ENCODE measurements around the gene TFF3. TPM values are rescaled to one million over a fixed set of nuclear protein-coding genes. Genes with fewer than 3 reads are reported as not detected.

Gene TFF3
- total RNA-seq = 6.1 TPM

- peak; percentile 88 for ATAC-seq
- intact Hi-C loops (cut with DNase I) = no loop called here
- DNase-seq (ENCODE audit: low spot score) = no peak
Measured at GRCh38 chr21:42315296-42315891, at the start of gene TFF3. Gene TFF3 (minus strand): TSS chr21:42315409. CDS start chr21:42315374, 35 bp downstream.

DNA sequence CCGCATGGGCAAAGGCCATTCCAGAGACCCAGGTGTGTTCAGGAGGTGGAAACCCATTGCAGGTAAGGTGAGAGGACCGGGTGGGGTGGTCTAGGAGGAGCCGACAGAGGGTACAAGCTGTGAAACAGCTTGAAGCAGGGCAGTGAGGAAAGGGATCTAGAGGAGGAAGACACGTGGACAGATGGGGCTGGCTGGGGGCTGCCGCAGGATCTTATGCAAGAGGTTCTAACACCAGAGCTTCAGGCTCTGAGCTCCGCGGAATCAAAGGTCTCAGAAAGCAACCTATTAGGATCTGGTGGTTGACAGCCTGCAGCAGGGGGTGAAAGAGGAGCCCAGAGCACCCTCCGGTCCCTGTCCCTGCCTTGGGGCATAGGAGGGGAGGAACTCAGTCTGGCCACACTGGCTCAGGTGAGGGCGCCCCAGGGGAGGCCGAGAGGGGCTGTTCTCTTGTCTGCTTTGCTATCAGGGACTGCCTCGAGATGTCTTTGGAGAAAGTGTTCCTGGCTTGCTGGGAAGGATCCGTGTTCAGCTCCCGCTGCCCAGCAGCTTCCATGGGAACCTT is 49.2 kb upstream of the TFF3 start:
- intact Hi-C loops (cut with DNase I) = no loop called here
- ATAC-seq = no peak
- DNase-seq (ENCODE audit: low spot score) = no peak

- DNase-seq (ENCODE audit: low spot score) (no peak), ATAC-seq (no peak)
- intact Hi-C loops (cut with DNase I) = no loop called here
Measured at GRCh38 chr21:42363312-42363711, 48.1 kb upstream of the TFF3 start.

DNA sequence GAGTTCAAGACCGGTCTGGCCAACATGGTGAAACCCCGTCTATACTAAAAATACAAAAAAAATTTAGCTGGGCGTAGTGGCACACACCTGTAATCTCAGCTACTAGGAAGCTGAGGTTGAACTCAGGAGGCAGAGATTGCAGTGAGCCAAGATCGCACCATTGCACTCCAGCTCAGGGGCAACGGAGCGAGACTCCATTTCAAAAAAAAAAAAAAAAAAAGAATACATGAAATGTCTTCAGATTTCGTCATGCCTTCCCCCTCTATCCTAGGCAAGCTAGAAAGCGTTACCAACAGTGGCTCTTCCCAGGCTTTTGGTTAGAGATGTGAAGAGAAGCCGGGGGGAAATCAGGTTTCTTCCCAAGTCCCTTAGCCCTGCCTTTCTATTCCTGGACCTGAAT is 47.5 kb upstream of the TFF3 start:
- ATAC-seq (no peak), DNase-seq (ENCODE audit: low spot score) (no peak)
- intact Hi-C loops (cut with DNase I) = no loop called here

GRCh38 chr21:42362198-42362597 is 47.0 kb upstream of the TFF3 start:
- intact Hi-C loops (cut with DNase I) = no loop called here
- DNase-seq (ENCODE audit: low spot score) (no peak), ATAC-seq (no peak)

DNA sequence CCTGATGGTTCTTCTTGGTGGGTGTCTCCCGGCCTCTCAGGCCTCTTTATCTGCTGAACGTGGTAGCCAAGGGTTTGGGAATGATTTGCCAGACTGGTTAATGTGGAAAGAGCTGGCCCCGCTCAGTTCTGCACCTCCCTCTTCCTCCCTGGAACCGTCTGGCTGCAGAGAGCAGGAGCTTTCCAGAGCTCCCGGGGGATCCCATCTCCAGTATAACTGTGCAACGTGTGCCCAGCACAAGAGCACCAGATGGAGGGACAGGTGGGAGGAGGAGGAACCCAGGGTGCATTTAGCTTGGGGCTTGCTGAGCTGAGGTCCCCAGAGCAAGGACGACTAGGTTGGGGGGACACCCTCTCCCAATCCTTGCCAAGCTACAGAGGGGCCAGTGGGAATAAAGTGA is 46.1 kb upstream of the TFF3 start:
- no peak for ATAC-seq
- DNase-seq (ENCODE audit: low spot score) = no peak
- intact Hi-C loops (cut with DNase I) = no loop called here

DNA sequence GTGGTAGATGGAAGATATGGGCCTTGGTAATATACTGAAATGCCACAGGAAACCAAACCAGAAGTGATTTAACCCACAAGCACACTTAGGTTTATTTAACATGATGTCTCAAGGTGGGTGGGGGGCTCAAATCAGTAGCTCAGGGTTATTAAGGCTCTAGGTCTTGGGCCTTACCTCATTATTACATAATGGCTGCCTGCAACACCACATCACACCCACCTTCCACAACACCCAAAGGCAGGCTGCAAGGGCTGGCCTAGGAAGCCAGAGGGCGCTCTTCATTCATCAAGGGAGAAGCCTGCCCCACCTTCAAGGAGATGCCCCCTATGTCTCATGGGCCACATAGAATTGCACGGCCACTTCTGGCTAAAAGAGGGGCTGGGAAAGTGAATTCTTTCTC is 45.1 kb upstream of the TFF3 start:
- DNase-seq (ENCODE audit: low spot score) = no peak
- no peak for ATAC-seq
- intact Hi-C loops (cut with DNase I) = no loop called here

DNA sequence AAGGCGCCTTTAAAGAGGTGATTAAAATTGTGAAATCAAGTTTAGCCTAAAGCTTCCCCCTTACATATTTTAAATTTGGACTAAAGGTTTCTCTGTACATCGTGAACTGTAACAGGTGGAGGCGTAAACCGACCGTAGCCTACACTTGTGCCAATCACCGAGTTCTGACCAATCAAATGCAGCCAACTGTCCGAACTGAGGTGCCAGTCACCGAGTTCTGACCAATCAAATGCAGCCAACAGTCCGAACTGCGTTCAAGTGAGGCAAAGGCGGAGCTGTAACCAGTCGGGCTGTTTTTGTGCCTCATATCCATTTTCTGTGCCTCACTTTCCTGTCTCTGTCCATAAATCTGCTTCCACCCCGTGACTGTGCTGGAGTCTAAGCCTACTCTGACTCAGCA is 43.7 kb upstream of the TFF3 start:
- ATAC-seq (no peak), DNase-seq (ENCODE audit: low spot score) (no peak)
- intact Hi-C loops (cut with DNase I) = no loop called here

- DNase-seq (ENCODE audit: low spot score) (no peak), ATAC-seq (no peak)
- intact Hi-C loops (cut with DNase I) = no loop called here
Measured at GRCh38 chr21:42358261-42358660, 43.1 kb upstream of the TFF3 start.

GRCh38 chr21:42357307-42357706 is 42.1 kb upstream of the TFF3 start:
- DNase-seq (ENCODE audit: low spot score) (no peak), ATAC-seq (no peak)
- intact Hi-C loops (cut with DNase I) = no loop called here

DNA sequence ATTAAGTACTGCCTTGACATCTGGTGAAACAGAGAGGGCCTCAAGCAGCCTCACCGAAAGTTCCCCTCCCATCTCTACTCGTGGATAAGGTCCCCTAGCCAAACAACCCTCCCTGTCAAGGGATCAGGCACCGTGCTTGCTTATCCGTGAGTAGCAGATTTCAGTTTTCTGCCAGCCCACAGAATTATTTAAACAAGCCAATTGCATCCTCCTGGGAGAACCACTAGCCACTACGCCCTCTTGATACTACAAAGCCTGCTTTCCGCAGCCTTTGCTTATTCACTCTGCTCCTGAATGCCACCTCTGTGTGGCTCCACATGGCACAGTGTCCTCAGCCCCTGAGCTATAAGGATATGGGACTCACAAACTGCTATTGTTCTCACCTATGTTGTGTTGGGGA is 41.4 kb upstream of the TFF3 start:
- intact Hi-C loops (cut with DNase I) = no loop called here
- ATAC-seq (no peak), DNase-seq (ENCODE audit: low spot score) (no peak)

GRCh38 chr21:42356046-42356445 is 40.8 kb upstream of the TFF3 start:
- no peak for DNase-seq (ENCODE audit: low spot score)
- ATAC-seq = no peak
- intact Hi-C loops (cut with DNase I) = no loop called here

DNA sequence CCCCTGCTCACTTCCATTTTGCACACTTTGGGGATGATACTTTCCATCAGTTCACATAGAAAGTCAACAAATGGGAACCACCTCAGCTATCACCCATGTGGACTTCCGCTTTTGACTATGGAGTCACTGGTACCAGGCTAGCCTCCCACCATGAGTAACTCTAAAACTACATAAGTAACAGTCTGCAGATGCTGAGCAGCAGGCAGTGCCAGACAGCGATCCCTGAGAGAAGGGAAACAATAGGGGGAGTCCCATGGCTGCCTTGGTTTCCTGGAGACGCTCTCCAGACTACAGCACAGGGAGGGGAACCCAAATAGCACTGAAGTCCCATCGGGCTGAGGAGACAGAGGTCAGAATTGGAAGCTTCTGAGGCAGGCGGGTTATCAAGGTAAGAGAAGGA is 38.4 kb upstream of the TFF3 start:
- intact Hi-C loops (cut with DNase I) = no loop called here
- no peak for ATAC-seq
- peak; percentile 25 for DNase-seq (ENCODE audit: low spot score)

DNA sequence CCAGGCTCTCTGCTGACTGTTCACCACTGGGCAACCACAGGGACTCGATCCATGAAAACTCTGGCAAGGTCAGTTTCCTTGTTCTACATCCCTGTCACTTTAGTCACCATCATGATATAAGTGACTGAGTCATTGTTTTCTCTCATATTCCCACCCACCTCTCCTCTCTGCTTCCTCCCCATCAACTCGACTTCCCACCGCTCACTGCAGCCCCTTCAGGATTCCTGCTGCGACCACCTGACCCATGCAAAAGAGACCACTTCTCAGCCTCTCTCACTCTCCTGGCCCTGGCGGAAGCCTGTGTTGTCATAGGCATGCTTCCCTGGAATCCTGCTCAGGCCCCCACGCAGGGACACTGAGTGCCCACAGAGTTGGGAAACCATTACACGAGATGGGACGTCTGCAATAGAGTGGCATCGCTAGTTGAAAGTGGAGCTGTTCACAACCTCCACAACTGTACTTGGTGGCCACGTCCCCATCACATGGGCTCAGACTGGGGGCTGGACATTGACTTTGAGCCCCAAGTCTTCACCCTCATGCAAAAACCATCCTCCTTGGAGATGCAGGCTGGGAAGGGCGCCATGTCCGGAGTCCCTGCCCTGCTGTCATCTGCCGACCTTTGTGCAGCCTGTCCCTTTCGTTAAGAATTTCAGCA is 37.4 kb upstream of the TFF3 start:
- intact Hi-C loops (cut with DNase I) = no loop called here
- ATAC-seq (no peak), DNase-seq (ENCODE audit: low spot score) (peak; percentile 35)

GRCh38 chr21:42351626-42352440 is 36.6 kb upstream of the TFF3 start:
- intact Hi-C loops (cut with DNase I) = no loop called here
- DNase-seq (ENCODE audit: low spot score) = peak; percentile 32
- no peak for ATAC-seq

- intact Hi-C loops (cut with DNase I) = no loop called here
- ATAC-seq = no peak
- DNase-seq (ENCODE audit: low spot score) = peak; percentile 37
Measured at GRCh38 chr21:42350927-42351426, 35.8 kb upstream of the TFF3 start, which contains the start of gene TFF2. Gene TFF2 (minus strand): TSS chr21:42350994. CDS start chr21:42350957, 37 bp downstream.

- DNase-seq (ENCODE audit: low spot score) = peak; percentile 7
- intact Hi-C loops (cut with DNase I) = no loop called here
Measured at GRCh38 chr21:42350318-42350910, 35.2 kb upstream of the TFF3 start.

DNA sequence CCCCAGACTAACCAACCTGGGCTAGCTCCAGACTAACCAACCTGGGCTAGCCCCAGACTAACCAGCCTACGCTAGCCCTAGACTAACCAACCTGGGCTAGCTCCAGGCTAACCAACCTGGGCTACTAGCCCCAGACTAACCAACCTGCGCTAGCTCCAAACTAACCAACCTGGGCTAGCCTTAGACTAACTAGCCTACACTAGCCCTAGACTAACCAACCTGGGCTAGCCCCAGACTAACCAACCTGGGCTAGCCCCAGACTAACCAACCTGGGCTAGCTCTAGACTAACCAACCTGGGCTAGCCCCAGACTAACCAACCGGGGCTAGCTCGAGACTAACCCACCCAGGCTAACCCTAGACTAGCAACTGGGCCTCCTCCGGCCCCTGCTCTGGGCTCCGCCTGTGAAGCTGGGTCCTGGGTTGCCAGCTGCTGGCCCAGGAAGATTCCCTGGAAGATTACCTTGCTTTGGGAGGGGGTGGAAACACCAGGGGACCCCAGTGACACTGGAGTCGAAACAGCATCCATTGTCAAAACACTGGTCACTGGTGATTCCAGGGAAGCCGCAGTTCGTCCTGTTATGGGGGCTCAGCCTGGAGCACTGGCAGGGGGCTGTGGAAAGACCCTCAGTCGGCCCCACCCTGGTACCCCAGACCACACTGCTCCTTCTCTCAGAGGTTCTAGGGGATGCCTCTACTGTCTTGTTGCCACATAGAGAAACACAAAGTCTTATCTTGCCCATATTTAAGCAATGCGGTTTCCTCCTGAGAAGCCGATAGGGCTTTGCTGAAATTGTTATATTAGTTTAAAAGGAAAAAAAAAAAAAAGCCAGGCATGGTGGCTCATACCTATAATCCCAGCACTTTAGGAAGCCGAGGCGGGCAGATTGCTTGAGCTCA is 34.5 kb upstream of the TFF3 start:
- intact Hi-C loops (cut with DNase I) = no loop called here
- DNase-seq (ENCODE audit: low spot score) = peak; percentile 34
- ATAC-seq = no peak

More at GRCh38 chr21:42350318-42350910, 35.2 kb upstream of the TFF3 start:
- ATAC-seq = no peak
